Esophagus squamous epithelium (tissue), 5 donors: ENCODE data around the gene GCNT2. TPM values are rescaled to one million over a fixed set of nuclear protein-coding genes. Genes with fewer than 3 reads are reported as not detected.
"Not testable (repeated sequence)": the region's sequence is repeated elsewhere in the genome, so short reads cannot be mapped to it uniquely, and the experiment has no call there.

Source experiments
- DNase-seq: peaks from one replicate; lab custom pipeline; 2025; lab: John Stamatoyannopoulos, UW
- H3K27ac ChIP-seq, 4 donors: fragments of 200-600 bp; sonication (generic); one replicate each; pipeline ENCODE4 v1.5.1; 2016 to 2019; ENCODE audit warnings: mild to moderate bottlenecking in 1 of 4
- H3K27me3 ChIP-seq, 4 donors: fragments of 200-600 bp; sonication (generic); 1 replicate in 3 of 4; 2 replicates in 1 of 4; pipeline versions ENCODE4 v1.5.1 to v1.6.0; 2017 to 2021; ENCODE audit warnings: antibody characterized with exemption in 1 of 4
- H3K36me3 ChIP-seq, 3 donors: fragments of 200-600 bp; sonication (generic); one replicate each; pipeline ENCODE4 v1.5.1; 2016 to 2019
- H3K4me1 ChIP-seq, 3 donors: fragments of 200-600 bp; sonication (generic); one replicate each; pipeline ENCODE4 v1.5.1; 2017 to 2019
- H3K4me3 ChIP-seq, 4 donors: fragments of 200-600 bp; sonication (generic); 1 replicate in 3 of 4; 2 replicates in 1 of 4; pipeline ENCODE4 v1.5.1; 2016 to 2019; ENCODE audit warnings: mild to moderate bottlenecking in 2 of 4, moderate library complexity in 1 of 4
- H3K9me3 ChIP-seq, 3 donors: fragments of 200-600 bp; sonication (generic); one replicate each; pipeline ENCODE4 v1.5.1; 2016 to 2019
- CTCF ChIP-seq, 6 experiments: fragments of 450-650 bp in 4 of 6; fragments of 200-600 bp in 2 of 6; sonication (generic) in 2 of 6; IDR thresholded peaks; one replicate each; pipeline ENCODE4 v1.5.1; 2016 to 2019; ENCODE audit warnings: antibody characterized with exemption in 6 of 6, mild to moderate bottlenecking in 4 of 6, moderate library complexity in 4 of 6
- POLR2A ChIP-seq, 4 donors: fragments of 450-650 bp; IDR thresholded peaks; one replicate each; pipeline ENCODE4 v1.6.1; 2017; ENCODE audit warnings: antibody characterized with exemption in 4 of 4, mild to moderate bottlenecking in 4 of 4, moderate library complexity in 3 of 4
- WGBS, 2 donors: methylation state at CpG; one replicate each; pipeline ENCODE4 v1.1.5; 2018; 5-methylcytosine and 5-hydroxymethylcytosine counted together
- intact Hi-C: fragments of 100-400 bp; cut with DNase I; formaldehyde crosslinking; loops from one replicate; pipeline ENCODE4 v1.15.0; 2022
- total RNA-seq, 4 donors: library from RNA; depleted of rRNA; stranded (reverse); fragments of >200 nt; gene quantifications; one replicate each; pipeline ENCODE4 v1.1.0, GENCODE V29; 2016
- donor health status: DM: yes; HTN: yes; CAD: no.

The GCNT2 gene
- total RNA-seq, 4 donors from 2014 or later = 6.9 to 17.2 (median 8.9) TPM

GRCh38 chr6:10613077-10613476 is 91.9 kb downstream of the GCNT2 start:
- H3K27me3 ChIP-seq = no peaks in the 10 kb centered on the region
- intact Hi-C loops = no loop called here
- DNase-seq = no peak
- H3K9me3 ChIP-seq = no peaks in the 10 kb centered on the region
- H3K4me3 ChIP-seq = no peak overlapping the region
- H3K36me3 ChIP-seq = no peaks in the 10 kb centered on the region
- peak overlapping the region in 1 of 4 donors; percentile 26 for H3K27ac ChIP-seq
- 54 to 73% methylated on average over 3 of the region's 3 CpGs for WGBS, 2 donors
- TF ChIP-seq CTCF (IDR thresholded peaks at IDR 0.05) (no peak), POLR2A (IDR thresholded peaks at IDR 0.05) (no peak)
- peaks cover 0 to 14% (median 4%) of the 10 kb centered on the region in 3 donors for H3K4me1 ChIP-seq

GRCh38 chr6:10613723-10614122 is 92.6 kb downstream of the GCNT2 start:
- peaks cover 0 to 14% (median 4%) of the 10 kb centered on the region in 3 donors for H3K4me1 ChIP-seq
- H3K27me3 ChIP-seq = no peaks in the 10 kb centered on the region
- peak overlapping the region in 1 of 4 donors; percentile 26 for H3K27ac ChIP-seq
- H3K9me3 ChIP-seq = no peaks in the 10 kb centered on the region
- 38 to 56% methylated on average over 2 of the region's 2 CpGs for WGBS, 2 donors
- intact Hi-C loops = no loop called here
- DNase-seq = no peak
- H3K4me3 ChIP-seq = no peak overlapping the region
- TF ChIP-seq POLR2A (IDR thresholded peaks at IDR 0.05) (no peak), CTCF (IDR thresholded peaks at IDR 0.05) (no peak)
- H3K36me3 ChIP-seq = no peaks in the 10 kb centered on the region

GRCh38 chr6:10615675-10616074 is 94.5 kb downstream of the GCNT2 start:
- no peak for TF ChIP-seq POLR2A (IDR thresholded peaks at IDR 0.05)
- no peak for TF ChIP-seq CTCF (IDR thresholded peaks at IDR 0.05)
- no peak overlapping the region for H3K4me3 ChIP-seq
- H3K9me3 ChIP-seq = no peaks in the 10 kb centered on the region
- no peak for DNase-seq
- H3K4me1 ChIP-seq = peaks cover 0 to 14% (median 4%) of the 10 kb centered on the region in 3 donors
- 88 to 90% methylated on average over 8 of the region's 8 CpGs for WGBS, 2 donors
- no peaks in the 10 kb centered on the region for H3K27me3 ChIP-seq
- intact Hi-C loops = no loop called here
- H3K36me3 ChIP-seq = no peaks in the 10 kb centered on the region
- no peak overlapping the region for H3K27ac ChIP-seq

GRCh38 chr6:10616266-10616665 is 95.1 kb downstream of the GCNT2 start:
- H3K27ac ChIP-seq, DNase-seq, H3K9me3 ChIP-seq, H3K4me3 ChIP-seq, H3K27me3 ChIP-seq, intact Hi-C loops, H3K36me3 ChIP-seq: not testable (repeated sequence)
- peaks cover 0 to 14% (median 4%) of the 10 kb centered on the region in 3 donors for H3K4me1 ChIP-seq
- WGBS, 2 donors = 77 to 91% methylated on average over 2 to 3 of the region's 3 CpGs

GRCh38 chr6:10617008-10617696 is 96.0 kb downstream of the GCNT2 start:
- DNase-seq = no peak
- H3K27me3 ChIP-seq = no peaks in the 10 kb centered on the region
- intact Hi-C loops = no loop called here
- H3K36me3 ChIP-seq = peaks cover 0 to 14% (median 0%) of the 10 kb centered on the region in 3 donors
- H3K4me1 ChIP-seq = peaks cover 0 to 14% (median 4%) of the 10 kb centered on the region in 3 donors
- H3K27ac ChIP-seq = no peak overlapping the region
- no peaks in the 10 kb centered on the region for H3K9me3 ChIP-seq
- no peak for TF ChIP-seq POLR2A (IDR thresholded peaks at IDR 0.05)
- no peak for TF ChIP-seq CTCF (IDR thresholded peaks at IDR 0.05)
- 99 to 100% methylated on average over 11 to 14 of the region's 42 CpGs for WGBS, 2 donors
- H3K4me3 ChIP-seq = no peak overlapping the region
